K562 (cell line): ENCODE results near the gene HIPK1. TPM values are rescaled to one million over a fixed set of nuclear protein-coding genes. Genes with fewer than 3 reads are reported as not detected.
A peak's percentile ranks its signal among the peaks of the same experiment; 100 is the strongest.

Experiments used
- ATF1 ChIP-seq, 2 experiments: fragments of 450-650 bp in 1 of 2; IDR thresholded peaks; 2 replicates each; pipeline ENCODE4 v1.6.1; 2016; ENCODE audit warnings: missing compliant biosample characterization in 1 of 2, missing genetic modification characterization in 1 of 2
- BCOR ChIP-seq: fragments of 450-650 bp; IDR thresholded peaks from 2 replicates; pipeline ENCODE4 v1.6.1; 2016
- C11orf30 ChIP-seq: fragments of 450-650 bp; IDR thresholded peaks from 2 replicates; pipeline ENCODE4 v1.6.1; 2016; ENCODE audit warnings: low read depth, mild to moderate bottlenecking
- CBX3 ChIP-seq, 2 experiments: IDR thresholded peaks; 1 replicate in 1 of 2; 2 replicates in 1 of 2; pipeline ENCODE4 v1.6.1; 2012; ENCODE audit warnings: inconsistent platforms in 2 of 2, low read length in 2 of 2, borderline replicate concordance in 1 of 2, control low read depth in 1 of 2
- CCNT2 ChIP-seq: IDR thresholded peaks from 2 replicates; pipeline ENCODE4 v1.6.1; 2011; ENCODE audit warnings: borderline replicate concordance, low read depth, mild to moderate bottlenecking, moderate library complexity, mixed read lengths, low read length; ENCODE audit not compliant: insufficient read length; ENCODE audit errors: extremely low read depth
- CEBPZ ChIP-seq: fragments of 150-350 bp; IDR thresholded peaks from 2 replicates; pipeline ENCODE4 v1.6.1; 2014; ENCODE audit warnings: low read depth, mild to moderate bottlenecking, low read length, borderline replicate concordance
- FOXM1 ChIP-seq, 2 experiments: fragments of 450-650 bp in 1 of 2; sonication (generic) in 1 of 2; formaldehyde crosslinking in 1 of 2; IDR thresholded peaks; 2 replicates each; pipeline versions ENCODE4 v1.6.1 to v1.9.0; 2017 to 2022; ENCODE audit warnings: low read depth in 2 of 2, mild to moderate bottlenecking in 2 of 2, missing genetic modification reagents in 1 of 2, moderate library complexity in 1 of 2
- GATAD2B ChIP-seq: fragments of 450-650 bp; IDR thresholded peaks from 2 replicates; pipeline ENCODE4 v1.6.1; 2017; ENCODE audit warnings: mild to moderate bottlenecking, borderline replicate concordance
- GTF2E2 ChIP-seq: fragments of 200-800 bp; sonication (Bioruptor generic); IDR thresholded peaks from 2 replicates; pipeline ENCODE4 v1.6.1; 2016; ENCODE audit warnings: missing genetic modification characterization, missing compliant biosample characterization
- JUN ChIP-seq, 2 experiments: sonication (generic) in 1 of 2; formaldehyde crosslinking in 1 of 2; IDR thresholded peaks; 2 replicates each; pipeline versions ENCODE4 v1.6.1 to v1.8.0; 2012 to 2022; ENCODE audit warnings: borderline replicate concordance in 2 of 2, mild to moderate bottlenecking in 2 of 2, improper control_type of control experiment in 1 of 2, low read depth in 1 of 2, low read length in 1 of 2, missing genetic modification reagents in 1 of 2
- MAFF ChIP-seq: IDR thresholded peaks from 2 replicates; pipeline ENCODE4 v1.6.1; 2012; ENCODE audit warnings: low read length, improper control_type of control experiment
- MTA3 ChIP-seq: fragments of 450-650 bp; formaldehyde crosslinking; IDR thresholded peaks from 2 replicates; pipeline ENCODE4 v1.6.1; 2017; ENCODE audit warnings: mild to moderate bottlenecking, borderline replicate concordance
- MYNN ChIP-seq, 2 experiments: sonication (generic); formaldehyde crosslinking in 1 of 2; IDR thresholded peaks; 2 replicates each; pipeline versions ENCODE4 v1.5.0 to v1.6.1; 2016 to 2020; ENCODE audit warnings: antibody characterized with exemption in 1 of 2, missing genetic modification reagents in 1 of 2
- NCOR1 ChIP-seq: fragments of 450-650 bp; IDR thresholded peaks from 2 replicates; pipeline ENCODE4 v1.6.1; 2016; ENCODE audit warnings: mild to moderate bottlenecking, moderate library complexity
- NFE2 ChIP-seq: IDR thresholded peaks from 2 replicates; pipeline ENCODE4 v1.6.1; 2014; ENCODE audit warnings: antibody characterized with exemption, low read depth
- PHF8 ChIP-seq: fragments of 200-600 bp; sonication (generic); IDR thresholded peaks from 2 replicates; pipeline ENCODE4 v1.6.1; 2012; ENCODE audit warnings: mixed run types, mild to moderate bottlenecking, inconsistent platforms, low read length, moderate library complexity, borderline replicate concordance
- POLR2AphosphoS5 ChIP-seq: IDR thresholded peaks from 2 replicates; pipeline ENCODE4 v1.6.1; 2011; ENCODE audit warnings: mild to moderate bottlenecking, low read depth, low read length, moderate library complexity; ENCODE audit not compliant: control insufficient read depth, insufficient read depth
- SMARCC2 ChIP-seq: fragments of 450-650 bp; IDR thresholded peaks from 2 replicates; pipeline ENCODE4 v1.6.1; 2017; ENCODE audit warnings: antibody characterized with exemption, moderate library complexity, mild to moderate bottlenecking, low read depth
- SREBF1 ChIP-seq: fragments of 150-350 bp; IDR thresholded peaks from 2 replicates; pipeline ENCODE4 v1.6.1; 2014; ENCODE audit warnings: antibody characterized with exemption, low read depth, low read length, borderline replicate concordance
- STAT5A ChIP-seq: IDR thresholded peaks from 2 replicates; pipeline ENCODE4 v1.6.1; 2012; ENCODE audit warnings: low read length, inconsistent platforms, borderline replicate concordance
- SUPT5H ChIP-seq: fragments of 450-650 bp; IDR thresholded peaks from 2 replicates; pipeline ENCODE4 v1.6.1; 2016
- TAF9B ChIP-seq: fragments of 450-650 bp; IDR thresholded peaks from 2 replicates; pipeline ENCODE4 v1.6.1; 2018; ENCODE audit warnings: mild to moderate bottlenecking; ENCODE audit not compliant: partially characterized antibody
- ZBTB1 ChIP-seq: sonication (generic); formaldehyde crosslinking; IDR thresholded peaks from 2 replicates; pipeline ENCODE4 v1.8.1; 2023; ENCODE audit warnings: missing genetic modification reagents, low read depth, mild to moderate bottlenecking, borderline replicate concordance
- ZNF197 ChIP-seq: fragments of 200-800 bp; sonication (Bioruptor generic); IDR thresholded peaks from 2 replicates; pipeline ENCODE4 v1.6.1; 2016; ENCODE audit warnings: low read depth, missing genetic modification characterization, missing compliant biosample characterization
- ZNF589 ChIP-seq: fragments of 200-800 bp; sonication (Bioruptor generic); IDR thresholded peaks from 2 replicates; pipeline ENCODE4 v1.6.1; 2016; ENCODE audit warnings: low read depth, missing genetic modification characterization, missing compliant biosample characterization
- polyA plus RNA-seq, 8 experiments: library from polyadenylated mRNA; depleted of rRNA in 4 of 8; stranded (reverse) in 5 of 8; unstranded in 3 of 8; fragments of >200 nt; fragmentation: Nextera tagmentation in 2 of 8; fragmentation: Illumina TruSeq in 1 of 8; extraction: Ambion mirVana in 2 of 8; extraction: Trizol in 1 of 8; gene quantifications; 2 replicates each; pipeline versions ENCODE4 v1.2.1 to v1.2.3, GENCODE V29; 2011 to 2014; ENCODE audit warnings: inconsistent platforms in 1 of 8, missing spikeins in 1 of 8
- total RNA-seq, 7 experiments: library from RNA; depleted of rRNA in 6 of 7; stranded (reverse); fragments of >200 nt in 6 of 7; fragmentation: Illumina TruSeq in 2 of 7; extraction: Trizol in 2 of 7; gene quantifications; 2 replicates each; pipeline versions ENCODE4 v1.2.1 to v1.2.3, GENCODE V29; 2011 to 2021; ENCODE audit warnings: low replicate concordance in 1 of 7

HIPK1 gene
- total and polyA plus RNA-seq, 9 of the 15 experiments (the other 6 are each of a cell fraction or from before 2014, with no cell fraction given), result 10.0 to 57.9 (median 29.6) TPM

DNA sequence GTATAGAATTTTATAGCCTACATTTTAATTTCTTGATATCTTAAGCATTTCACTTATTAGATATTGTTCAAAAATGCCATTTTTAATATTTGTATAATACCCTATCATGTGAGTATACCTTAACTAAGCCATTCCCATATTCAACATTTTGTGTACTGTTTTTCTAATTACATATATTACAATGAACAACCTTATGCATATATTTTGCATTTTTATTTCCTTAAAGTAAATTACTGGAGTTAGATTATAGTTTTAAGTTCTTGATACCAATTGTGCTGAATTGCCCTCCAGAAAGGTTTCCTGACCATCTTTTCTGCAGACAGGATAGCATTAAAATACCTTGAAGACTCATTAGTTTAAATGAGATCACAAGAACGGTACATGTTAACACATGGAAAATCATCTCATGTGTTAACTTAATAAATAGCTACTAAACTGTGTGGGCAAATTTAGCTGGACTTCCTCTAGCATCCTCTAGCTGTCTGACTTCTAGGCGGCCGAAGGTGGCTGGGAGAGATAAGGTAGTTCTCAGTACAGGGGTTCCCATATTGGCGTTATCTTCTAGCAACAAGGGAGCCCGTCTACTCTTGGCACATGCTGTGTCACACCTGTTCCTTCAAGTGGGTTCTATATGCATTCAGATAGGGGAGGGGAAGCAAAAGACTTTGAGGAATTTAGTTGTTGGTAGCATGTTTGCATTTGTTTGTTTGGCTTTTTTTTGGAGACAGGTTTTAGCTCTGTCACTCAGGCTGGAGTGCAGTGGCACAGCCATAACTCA lies 15.0 kb upstream of the HIPK1 start (continued):
- TF ChIP-seq CEBPZ (0 out of 2 replicates have a peak, but pooled peaks have one; percentile 28), GATAD2B (peak; percentile 98), ZBTB1 (CRISPR knock-in tag) (no peak), POLR2AphosphoS5 (peak; percentile 100), MTA3 (peak; percentile 96; the same call in 1 of the 2 replicates), NCOR1 (peak; percentile 99), CBX3 (IDR thresholded peaks at IDR 0.05; ENCODE audit: borderline replicate concordance in 1 of 2, low read length in 2 of 2) (peak in 1 of 2 experiments; percentile 93; a peak in 2 of 3 replicates), CCNT2 (peak; percentile 81), FOXM1 (IDR thresholded peaks at IDR 0.05; ENCODE audit: low read depth) (peak; percentile 96), FOXM1 (CRISPR knock-in tag; IDR thresholded peaks at IDR 0.05; ENCODE audit: low read depth) (no peak), TAF9B (peak; percentile 69), ATF1 (CRISPR knock-in tag; IDR thresholded peaks at IDR 0.05) (no peak), ATF1 (tag; IDR thresholded peaks at IDR 0.05) (peak; percentile 44), ZNF589 (CRISPR knock-in tag) (peak; percentile 97), STAT5A (peak; percentile 100), SREBF1 (no peak), SMARCC2 (peak; percentile 99), NFE2 (peak; percentile 95), MYNN (IDR thresholded peaks at IDR 0.05) (peak; percentile 95), MYNN (CRISPR knock-in tag; IDR thresholded peaks at IDR 0.05) (no peak), MAFF (peak; percentile 74), C11orf30 (peak; percentile 86), SUPT5H (0 out of 2 replicates have a peak, but pooled peaks have one; percentile 35), BCOR (peak; percentile 94), JUN (IDR thresholded peaks at IDR 0.05; ENCODE audit: borderline replicate concordance, low read depth, low read length) (no peak; the same call in 1 of the 2 replicates), JUN (CRISPR knock-in tag; IDR thresholded peaks at IDR 0.05; ENCODE audit: borderline replicate concordance) (no peak), ZNF197 (peak; percentile 93), GTF2E2 (tag) (no peak), PHF8 (no peak)
